ENCODE measurements around the gene MRPL30.

DNA sequence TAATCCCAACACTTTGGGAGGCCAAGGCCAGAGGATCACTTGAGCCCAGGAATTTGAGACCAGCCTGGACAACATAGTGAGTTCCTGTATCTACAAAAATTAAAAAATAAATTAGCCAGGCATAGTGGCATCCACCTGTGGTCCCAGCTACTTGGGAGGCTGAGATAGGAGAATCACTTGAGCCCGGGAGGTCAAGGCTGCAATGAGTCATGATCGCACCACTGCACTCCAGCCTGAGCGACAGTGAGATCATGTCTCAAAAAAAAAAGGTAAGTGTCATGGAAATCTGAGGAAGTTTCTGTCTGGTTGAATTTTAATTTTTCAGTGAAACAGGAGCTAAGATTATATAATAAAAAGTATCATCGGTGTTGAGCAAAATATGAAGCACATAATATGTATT is 42.0 kb upstream of the MRPL30 start:
- TF ChIP-seq, protein P1, sequence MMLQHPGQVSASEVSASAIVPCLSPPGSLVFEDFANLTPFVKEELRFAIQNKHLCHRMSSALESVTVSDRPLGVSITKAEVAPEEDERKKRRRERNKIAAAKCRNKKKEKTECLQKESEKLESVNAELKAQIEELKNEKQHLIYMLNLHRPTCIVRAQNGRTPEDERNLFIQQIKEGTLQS (CRISPR knock-in tag; conservative IDR thresholded peaks at IDR 0.05): no peak
- TF ChIP-seq, protein P2, sequence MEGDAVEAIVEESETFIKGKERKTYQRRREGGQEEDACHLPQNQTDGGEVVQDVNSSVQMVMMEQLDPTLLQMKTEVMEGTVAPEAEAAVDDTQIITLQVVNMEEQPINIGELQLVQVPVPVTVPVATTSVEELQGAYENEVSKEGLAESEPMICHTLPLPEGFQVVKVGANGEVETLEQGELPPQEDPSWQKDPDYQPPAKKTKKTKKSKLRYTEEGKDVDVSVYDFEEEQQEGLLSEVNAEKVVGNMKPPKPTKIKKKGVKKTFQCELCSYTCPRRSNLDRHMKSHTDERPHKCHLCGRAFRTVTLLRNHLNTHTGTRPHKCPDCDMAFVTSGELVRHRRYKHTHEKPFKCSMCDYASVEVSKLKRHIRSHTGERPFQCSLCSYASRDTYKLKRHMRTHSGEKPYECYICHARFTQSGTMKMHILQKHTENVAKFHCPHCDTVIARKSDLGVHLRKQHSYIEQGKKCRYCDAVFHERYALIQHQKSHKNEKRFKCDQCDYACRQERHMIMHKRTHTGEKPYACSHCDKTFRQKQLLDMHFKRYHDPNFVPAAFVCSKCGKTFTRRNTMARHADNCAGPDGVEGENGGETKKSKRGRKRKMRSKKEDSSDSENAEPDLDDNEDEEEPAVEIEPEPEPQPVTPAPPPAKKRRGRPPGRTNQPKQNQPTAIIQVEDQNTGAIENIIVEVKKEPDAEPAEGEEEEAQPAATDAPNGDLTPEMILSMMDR (IDR thresholded peaks at IDR 0.05): no peak
- TF ChIP-seq, protein P3, sequence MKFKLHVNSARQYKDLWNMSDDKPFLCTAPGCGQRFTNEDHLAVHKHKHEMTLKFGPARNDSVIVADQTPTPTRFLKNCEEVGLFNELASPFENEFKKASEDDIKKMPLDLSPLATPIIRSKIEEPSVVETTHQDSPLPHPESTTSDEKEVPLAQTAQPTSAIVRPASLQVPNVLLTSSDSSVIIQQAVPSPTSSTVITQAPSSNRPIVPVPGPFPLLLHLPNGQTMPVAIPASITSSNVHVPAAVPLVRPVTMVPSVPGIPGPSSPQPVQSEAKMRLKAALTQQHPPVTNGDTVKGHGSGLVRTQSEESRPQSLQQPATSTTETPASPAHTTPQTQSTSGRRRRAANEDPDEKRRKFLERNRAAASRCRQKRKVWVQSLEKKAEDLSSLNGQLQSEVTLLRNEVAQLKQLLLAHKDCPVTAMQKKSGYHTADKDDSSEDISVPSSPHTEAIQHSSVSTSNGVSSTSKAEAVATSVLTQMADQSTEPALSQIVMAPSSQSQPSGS (CRISPR knock-in tag; IDR thresholded peaks at IDR 0.05; ENCODE audit: borderline replicate concordance, low read depth): no peak
- no peak for TF ChIP-seq TEAD4 (CRISPR knock-in tag; IDR thresholded peaks at IDR 0.05)
- TF ChIP-seq ELF4 (CRISPR knock-in tag; IDR thresholded peaks at IDR 0.05; ENCODE audit: low read depth): no peak
- TF ChIP-seq, protein P4, sequence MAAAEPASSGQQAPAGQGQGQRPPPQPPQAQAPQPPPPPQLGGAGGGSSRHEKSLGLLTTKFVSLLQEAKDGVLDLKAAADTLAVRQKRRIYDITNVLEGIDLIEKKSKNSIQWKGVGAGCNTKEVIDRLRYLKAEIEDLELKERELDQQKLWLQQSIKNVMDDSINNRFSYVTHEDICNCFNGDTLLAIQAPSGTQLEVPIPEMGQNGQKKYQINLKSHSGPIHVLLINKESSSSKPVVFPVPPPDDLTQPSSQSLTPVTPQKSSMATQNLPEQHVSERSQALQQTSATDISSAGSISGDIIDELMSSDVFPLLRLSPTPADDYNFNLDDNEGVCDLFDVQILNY (CRISPR knock-in tag; IDR thresholded peaks at IDR 0.05): no peak
- no peak for TF ChIP-seq ETV6 (CRISPR knock-in tag; IDR thresholded peaks at IDR 0.05)
- no peak for TF ChIP-seq ZNF121 (CRISPR knock-in tag; IDR thresholded peaks at IDR 0.05)
- no peak for TF ChIP-seq PRRX2 (CRISPR knock-in tag; IDR thresholded peaks at IDR 0.05)
- no peak for TF ChIP-seq TCF7 (CRISPR knock-in tag; IDR thresholded peaks at IDR 0.05; ENCODE audit: low read depth)
- TF ChIP-seq SMAD4 (CRISPR knock-in tag; IDR thresholded peaks at IDR 0.05): no peak
- TF ChIP-seq ATF1 (CRISPR knock-in tag; IDR thresholded peaks at IDR 0.05): no peak
- TF ChIP-seq FOXJ3 (CRISPR knock-in tag; IDR thresholded peaks at IDR 0.05; ENCODE audit: borderline replicate concordance): no peak
- TF ChIP-seq, protein P5, sequence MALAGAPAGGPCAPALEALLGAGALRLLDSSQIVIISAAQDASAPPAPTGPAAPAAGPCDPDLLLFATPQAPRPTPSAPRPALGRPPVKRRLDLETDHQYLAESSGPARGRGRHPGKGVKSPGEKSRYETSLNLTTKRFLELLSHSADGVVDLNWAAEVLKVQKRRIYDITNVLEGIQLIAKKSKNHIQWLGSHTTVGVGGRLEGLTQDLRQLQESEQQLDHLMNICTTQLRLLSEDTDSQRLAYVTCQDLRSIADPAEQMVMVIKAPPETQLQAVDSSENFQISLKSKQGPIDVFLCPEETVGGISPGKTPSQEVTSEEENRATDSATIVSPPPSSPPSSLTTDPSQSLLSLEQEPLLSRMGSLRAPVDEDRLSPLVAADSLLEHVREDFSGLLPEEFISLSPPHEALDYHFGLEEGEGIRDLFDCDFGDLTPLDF (CRISPR knock-in tag; IDR thresholded peaks at IDR 0.05): no peak
